HFFc6 (cell line): ENCODE data around the gene MRTFA. TPM values are rescaled to one million over a fixed set of nuclear protein-coding genes. Genes with fewer than 3 reads are reported as not detected.

Source experiments
- DNase-seq: peaks from one replicate; pipeline ENCODE4 v3.0.0-alpha.2; 2018
- H3K27ac Mint-ChIP-seq: 2 replicates; pipeline ENCODE4 v1.8.0; 2020; ENCODE audit warnings: mild to moderate bottlenecking, mixed read lengths
- H3K27me3 Mint-ChIP-seq: 2 replicates; pipeline ENCODE4 v1.8.0; 2021; ENCODE audit warnings: mild to moderate bottlenecking, moderate library complexity, mixed read lengths; ENCODE audit not compliant: insufficient read depth
- H3K36me3 Mint-ChIP-seq: 2 replicates; pipeline ENCODE4 v1.8.0; 2021; ENCODE audit warnings: low read depth, mixed read lengths
- H3K4me1 Mint-ChIP-seq: 2 replicates; pipeline ENCODE4 v1.8.0; 2020; ENCODE audit warnings: low read depth, mixed read lengths
- H3K4me3 Mint-ChIP-seq: 2 replicates; pipeline ENCODE4 v1.8.0; 2020; ENCODE audit warnings: mild to moderate bottlenecking, moderate library complexity, mixed read lengths
- H3K9me3 Mint-ChIP-seq: 2 replicates; pipeline ENCODE4 v1.8.0; 2020; ENCODE audit warnings: mild to moderate bottlenecking, mixed read lengths
- CTCF ChIP-seq: fragments of 200-600 bp; sonication (generic); IDR thresholded peaks from 2 replicates; pipeline ENCODE4 v1.5.0; 2021; ENCODE audit warnings: antibody characterized with exemption, mild to moderate bottlenecking
- total RNA-seq, 6 experiments: library from RNA; stranded (reverse); fragmentation: NEBNext Ultra II Directional; extraction: Animal tissue kit (Norgen Biotek cat#: 25700); gene quantifications; 2 replicates in 1 of 6; 3 replicates in 5 of 6; pipeline ENCODE4 v1.2.3, GENCODE V29; 2021

Gene MRTFA
- total RNA-seq, 6 experiments from 2014 or later: 36.4 to 48.7 (median 42.2) TPM

GRCh38 chr22:40420341-40421081 lies 216.0 kb downstream of the MRTFA start:
- peaks cover 25% of the 10 kb centered on the region for H3K36me3 Mint-ChIP-seq
- H3K4me1 Mint-ChIP-seq: no peaks in the 10 kb centered on the region; the same call in 1 of the 2 replicates
- no peaks in the 10 kb centered on the region; the same call in 1 of the 2 replicates for H3K9me3 Mint-ChIP-seq
- no peak for TF ChIP-seq CTCF
- H3K27me3 Mint-ChIP-seq: peaks cover 10% of the 10 kb centered on the region
- no peak overlapping the region for H3K4me3 Mint-ChIP-seq
- DNase-seq: no peak
- H3K27ac Mint-ChIP-seq: no peak overlapping the region

GRCh38 chr22:40419718-40420117 lies 216.8 kb downstream of the MRTFA start:
- TF ChIP-seq CTCF: no peak
- Mint-ChIP-seq H3K4me1 (peaks cover 7% of the 10 kb centered on the region; the same call in 1 of the 2 replicates), H3K4me3 (no peak overlapping the region), H3K9me3 (no peaks in the 10 kb centered on the region; the same call in 1 of the 2 replicates), H3K27ac (no peak overlapping the region), H3K36me3 (peaks cover 20% of the 10 kb centered on the region), H3K27me3 (peaks cover 12% of the 10 kb centered on the region)
- no peak for DNase-seq

GRCh38 chr22:40418366-40419201 lies 217.9 kb downstream of the MRTFA start:
- H3K4me1 Mint-ChIP-seq: peaks cover 11% of the 10 kb centered on the region; the same call in 1 of the 2 replicates
- no peak overlapping the region for H3K4me3 Mint-ChIP-seq
- no peak for TF ChIP-seq CTCF
- H3K27ac Mint-ChIP-seq: no peak overlapping the region
- H3K9me3 Mint-ChIP-seq: no peaks in the 10 kb centered on the region; the same call in 1 of the 2 replicates
- H3K27me3 Mint-ChIP-seq: peaks cover 12% of the 10 kb centered on the region
- no peak for DNase-seq
- H3K36me3 Mint-ChIP-seq: peaks cover 24% of the 10 kb centered on the region

- TF ChIP-seq CTCF: no peak
- H3K27me3 Mint-ChIP-seq: peaks cover 5% of the 10 kb centered on the region
- H3K36me3 Mint-ChIP-seq: peaks cover 20% of the 10 kb centered on the region
- DNase-seq: no peak
- H3K4me3 Mint-ChIP-seq: no peak overlapping the region
- H3K27ac Mint-ChIP-seq: no peak overlapping the region
- H3K4me1 Mint-ChIP-seq: peaks cover 11% of the 10 kb centered on the region; the same call in 1 of the 2 replicates
- no peaks in the 10 kb centered on the region; the same call in 1 of the 2 replicates for H3K9me3 Mint-ChIP-seq
Measured at GRCh38 chr22:40417881-40418280, 218.6 kb downstream of the MRTFA start.

- no peak for DNase-seq
- Mint-ChIP-seq H3K36me3 (peaks cover 25% of the 10 kb centered on the region), H3K27me3 (peaks cover 5% of the 10 kb centered on the region), H3K4me3 (no peak overlapping the region), H3K27ac (no peak overlapping the region), H3K9me3 (no peaks in the 10 kb centered on the region; the same call in 1 of the 2 replicates), H3K4me1 (peaks cover 11% of the 10 kb centered on the region; the same call in 1 of the 2 replicates)
- TF ChIP-seq CTCF: no peak
Measured at GRCh38 chr22:40417041-40417440, 219.5 kb downstream of the MRTFA start.
